Activated naive CD8-positive, alpha-beta T cell treated with anti-CD3 and anti-CD28 coated beads, Interleukin-2, amount 50 U/mL, for 24 hours (primary cell): ENCODE results near the gene ZFP36L1.

Experiments
- ATAC-seq: fragments of 150-1000 bp; cut with Tn5 transposase; one replicate; pipeline ENCODE4 v1.10.0; 2021
- DNase-seq: peaks from one replicate; pipeline ENCODE4 v3.0.0; 2021
- H3K27ac Mint-ChIP-seq: one replicate; pipeline ENCODE4 v1.8.0; 2021; ENCODE audit warnings: mild to moderate bottlenecking, mixed read lengths
- H3K27me3 Mint-ChIP-seq: one replicate; pipeline ENCODE4 v1.8.0; 2021; ENCODE audit warnings: mixed read lengths
- H3K36me3 Mint-ChIP-seq: one replicate; pipeline ENCODE4 v1.8.0; 2021; ENCODE audit warnings: low read depth, mixed read lengths
- H3K4me1 Mint-ChIP-seq: one replicate; pipeline ENCODE4 v1.8.0; 2021; ENCODE audit warnings: mixed read lengths
- H3K4me3 Mint-ChIP-seq: one replicate; pipeline ENCODE4 v1.8.0; 2021; ENCODE audit warnings: mild to moderate bottlenecking, moderate library complexity, mixed read lengths
- H3K9me3 Mint-ChIP-seq: one replicate; pipeline ENCODE4 v1.8.0; 2021; ENCODE audit warnings: mixed read lengths

The ZFP36L1 gene

DNA sequence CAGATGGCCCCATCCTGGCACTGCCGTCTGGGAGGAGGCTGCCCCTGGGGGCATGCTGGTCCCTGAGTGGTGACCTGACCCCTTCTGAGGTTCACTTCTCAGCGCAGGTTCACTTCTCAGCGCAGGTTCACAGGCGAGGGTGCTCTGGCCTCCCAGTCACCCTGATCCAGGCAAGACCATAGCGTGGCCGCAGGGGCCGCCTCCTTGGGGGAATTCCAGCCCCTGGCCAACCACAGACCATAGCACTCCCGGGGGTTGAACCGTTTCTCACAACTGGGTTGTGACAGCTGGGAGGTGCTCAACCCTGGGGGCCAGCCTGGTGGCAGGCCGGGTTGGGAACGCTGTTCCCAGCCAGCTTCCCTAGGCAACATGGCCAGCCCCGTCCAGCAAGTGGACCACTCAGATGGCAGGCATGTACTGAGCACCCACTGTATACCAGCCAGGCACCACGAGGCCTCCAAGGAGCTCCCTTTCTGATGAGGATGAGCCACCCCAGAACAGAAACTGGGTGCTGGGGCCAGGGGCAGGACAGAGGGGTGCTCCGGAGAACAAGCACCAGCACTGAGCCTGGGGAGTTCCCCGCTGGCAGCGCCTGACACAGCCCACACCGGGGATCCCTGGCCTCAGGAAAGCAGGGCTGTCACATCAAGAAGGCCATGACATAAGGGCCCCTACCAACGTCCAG lies 28.3 kb upstream of the ZFP36L1 start:
- no peaks in the 10 kb centered on the region for H3K27me3 Mint-ChIP-seq

DNA sequence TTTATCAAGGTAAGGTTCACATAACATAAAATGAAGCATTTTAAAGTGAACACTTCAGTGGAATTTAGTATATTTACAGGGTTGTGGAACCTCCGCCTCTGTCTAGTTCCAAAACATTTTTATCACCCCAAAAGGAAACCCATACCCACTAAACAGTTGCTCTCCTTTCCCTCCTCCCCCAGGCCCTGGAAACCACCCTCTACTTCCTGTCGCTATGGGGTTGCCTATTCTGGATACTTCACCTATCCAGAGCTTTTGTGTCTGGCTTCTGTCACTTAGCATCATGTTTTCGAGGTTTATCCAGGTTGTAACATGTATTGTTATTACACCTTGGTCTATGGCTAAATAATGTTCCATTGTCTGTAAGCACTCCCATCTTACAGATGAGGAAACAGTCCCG lies 27.7 kb upstream of the ZFP36L1 start:
- H3K36me3 Mint-ChIP-seq = no peaks in the 10 kb centered on the region
- DNase-seq (no peak), ATAC-seq (no peak)
- peaks cover 68% of the 10 kb centered on the region for H3K4me1 Mint-ChIP-seq
- peak overlapping the region; percentile 44 for H3K27ac Mint-ChIP-seq
- peak overlapping the region; percentile 3 for H3K4me3 Mint-ChIP-seq
- no peaks in the 10 kb centered on the region for H3K9me3 Mint-ChIP-seq
- H3K27me3 Mint-ChIP-seq = no peaks in the 10 kb centered on the region

More for the DNA sequence above, 28.3 kb upstream of the ZFP36L1 start:
- Mint-ChIP-seq H3K27ac (peak overlapping the region; percentile 44), H3K36me3 (no peaks in the 10 kb centered on the region), H3K4me1 (peaks cover 62% of the 10 kb centered on the region), H3K4me3 (no peak overlapping the region), H3K9me3 (no peaks in the 10 kb centered on the region)
- ATAC-seq = no peak
- no peak for DNase-seq

- H3K36me3 Mint-ChIP-seq = no peaks in the 10 kb centered on the region
- no peak for ATAC-seq
- peak overlapping the region; percentile 3 for H3K4me3 Mint-ChIP-seq
- H3K27ac Mint-ChIP-seq = peak overlapping the region; percentile 44
- no peaks in the 10 kb centered on the region for H3K9me3 Mint-ChIP-seq
- H3K27me3 Mint-ChIP-seq = no peaks in the 10 kb centered on the region
- no peak for DNase-seq
- peaks cover 72% of the 10 kb centered on the region for H3K4me1 Mint-ChIP-seq
Measured at GRCh38 chr14:68820119-68820518, 27.3 kb upstream of the ZFP36L1 start.

- H3K4me1 Mint-ChIP-seq = peaks cover 76% of the 10 kb centered on the region
- H3K36me3 Mint-ChIP-seq = no peaks in the 10 kb centered on the region
- no peaks in the 10 kb centered on the region for H3K9me3 Mint-ChIP-seq
- peak; percentile 65 for DNase-seq
- peak overlapping the region; percentile 44 for H3K27ac Mint-ChIP-seq
- peak overlapping the region; percentile 21 for H3K4me3 Mint-ChIP-seq
- ATAC-seq = peak; percentile 68
- no peaks in the 10 kb centered on the region for H3K27me3 Mint-ChIP-seq
Measured at GRCh38 chr14:68819260-68819691, 26.4 kb upstream of the ZFP36L1 start.

DNA sequence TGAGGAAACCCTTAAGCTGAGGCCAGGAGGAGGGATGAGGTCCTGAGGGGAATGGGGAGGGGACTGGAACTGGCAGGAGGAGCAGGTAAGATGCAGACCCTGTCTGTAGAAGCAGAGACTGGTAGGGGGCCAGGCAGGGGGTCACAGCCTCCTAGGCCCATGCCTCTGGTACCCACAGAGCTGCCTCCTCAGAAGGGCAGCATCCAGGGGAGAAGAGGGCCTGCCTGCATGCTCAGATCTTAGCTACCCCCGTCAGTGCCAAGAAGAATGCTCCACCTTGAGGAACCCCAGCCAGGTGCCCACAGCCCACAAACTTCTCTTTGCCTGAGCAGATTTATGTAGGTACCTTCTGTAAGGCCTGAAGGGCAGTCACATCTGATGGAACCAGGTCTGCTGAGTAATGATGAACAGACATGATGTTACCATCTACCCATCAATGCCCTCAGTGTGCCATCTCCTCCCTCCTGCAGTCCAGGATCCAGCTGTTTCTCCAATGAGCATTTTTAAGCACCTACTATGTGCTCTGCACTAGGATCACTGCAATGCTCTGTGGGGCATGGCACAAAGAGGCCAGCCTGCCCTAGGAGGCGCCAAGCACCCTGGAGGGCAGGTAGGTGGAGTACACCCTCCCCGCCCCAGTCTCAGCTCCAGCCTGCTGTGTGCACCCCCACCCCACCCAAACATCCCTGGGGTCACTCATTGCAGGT lies 24.8 kb upstream of the ZFP36L1 start:
- no peak overlapping the region for H3K4me3 Mint-ChIP-seq
- H3K27ac Mint-ChIP-seq = peak overlapping the region; percentile 84
- ATAC-seq (no peak), DNase-seq (no peak)
- no peaks in the 10 kb centered on the region for H3K9me3 Mint-ChIP-seq
- H3K27me3 Mint-ChIP-seq = no peaks in the 10 kb centered on the region
- peaks cover 89% of the 10 kb centered on the region for H3K4me1 Mint-ChIP-seq
- no peaks in the 10 kb centered on the region for H3K36me3 Mint-ChIP-seq

- Mint-ChIP-seq H3K27ac (peak overlapping the region; percentile 84), H3K4me3 (peak overlapping the region; percentile 70), H3K9me3 (no peaks in the 10 kb centered on the region), H3K27me3 (no peaks in the 10 kb centered on the region), H3K36me3 (no peaks in the 10 kb centered on the region), H3K4me1 (peaks cover 88% of the 10 kb centered on the region)
- no peak for ATAC-seq
- DNase-seq = no peak
Measured at GRCh38 chr14:68816943-68817430, 24.1 kb upstream of the ZFP36L1 start.

DNA sequence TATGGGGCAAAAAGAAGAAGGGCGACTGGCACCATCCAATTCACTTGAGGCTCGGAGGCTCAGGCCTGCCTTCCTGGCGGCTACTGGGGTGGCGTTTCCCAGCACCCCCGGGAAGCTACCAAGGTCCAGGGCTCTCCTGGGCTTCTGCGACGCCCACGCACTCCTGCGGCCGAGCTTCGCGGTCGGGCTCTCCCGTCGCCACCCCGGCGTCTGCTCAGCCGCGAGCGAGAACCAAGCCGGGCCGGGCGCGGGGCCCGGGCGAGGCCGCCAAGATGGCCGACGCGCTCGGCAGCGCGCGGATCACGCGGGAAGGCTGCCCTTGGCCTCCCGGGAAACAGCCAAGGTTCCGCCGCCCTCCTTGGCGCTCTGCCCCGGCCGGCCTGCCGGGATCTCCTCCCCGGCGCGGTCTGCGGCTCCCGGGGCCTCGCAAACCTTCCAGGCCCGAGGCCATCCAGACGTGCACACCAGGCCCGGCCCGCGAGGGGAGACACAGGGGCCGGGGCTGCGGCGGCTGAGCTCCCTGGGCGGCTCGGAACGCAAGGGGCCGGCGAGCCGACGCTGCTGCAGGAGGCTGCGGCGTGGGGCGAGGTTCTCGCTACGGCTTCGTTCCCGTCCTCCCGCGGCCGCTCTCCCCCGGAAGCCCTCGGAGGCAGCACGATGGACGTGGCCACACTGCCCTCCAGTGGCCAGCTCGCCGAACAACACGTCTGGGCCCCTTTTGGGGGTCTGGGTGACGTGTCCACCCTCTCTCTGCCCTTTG lies 23.5 kb upstream of the ZFP36L1 start:
- H3K27me3 Mint-ChIP-seq = no peaks in the 10 kb centered on the region
- no peaks in the 10 kb centered on the region for H3K9me3 Mint-ChIP-seq
- peak overlapping the region; percentile 93 for H3K27ac Mint-ChIP-seq
- peaks cover 86% of the 10 kb centered on the region for H3K4me1 Mint-ChIP-seq
- H3K4me3 Mint-ChIP-seq = peak overlapping the region; percentile 76
- peak; percentile 94 for DNase-seq
- H3K36me3 Mint-ChIP-seq = no peaks in the 10 kb centered on the region
- ATAC-seq = peak; percentile 65

DNA sequence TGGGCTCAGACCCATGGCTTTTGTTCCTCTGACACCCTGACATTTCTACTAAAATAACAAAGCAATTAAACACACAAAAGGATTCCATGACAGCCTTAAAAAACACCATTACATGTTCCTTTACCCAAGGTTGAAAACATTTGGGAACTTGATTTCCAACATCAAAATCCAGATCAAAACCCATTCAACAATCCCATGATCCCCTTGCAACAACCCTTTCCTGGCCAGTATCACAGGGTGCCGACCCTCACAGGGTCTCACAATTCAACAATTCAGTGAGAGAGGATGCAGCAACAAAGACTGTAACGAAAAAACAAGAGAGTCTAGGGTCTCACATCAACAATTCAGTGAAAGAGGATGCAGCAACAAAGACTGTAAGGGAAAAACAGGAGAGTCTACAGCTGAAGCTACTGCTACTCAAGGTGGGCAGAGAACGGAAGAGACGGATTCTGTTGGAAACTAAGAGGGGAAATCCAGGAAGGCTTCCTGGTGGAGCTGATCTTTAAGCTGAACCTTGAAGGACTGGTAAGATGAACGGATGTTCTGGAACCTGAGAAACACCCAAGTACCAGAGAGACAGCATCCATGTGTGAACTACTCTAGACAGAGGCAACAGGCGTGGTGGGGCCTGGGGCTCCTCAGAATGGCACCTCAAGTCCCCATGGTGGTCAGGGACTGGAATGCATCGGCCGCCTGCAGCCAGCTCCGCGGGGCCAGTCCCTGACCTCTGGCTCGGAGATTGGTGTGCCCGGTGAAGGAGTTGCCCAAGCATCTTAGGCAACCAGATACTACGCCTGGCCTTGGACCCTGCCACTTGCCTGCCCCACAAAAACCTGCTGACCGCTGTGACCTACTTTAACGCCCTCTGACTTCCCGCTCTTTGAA lies 22.7 kb upstream of the ZFP36L1 start:
- H3K4me1 Mint-ChIP-seq = peaks cover 87% of the 10 kb centered on the region
- H3K36me3 Mint-ChIP-seq = no peaks in the 10 kb centered on the region
- H3K9me3 Mint-ChIP-seq = no peaks in the 10 kb centered on the region
- ATAC-seq (no peak), DNase-seq (no peak)
- peak overlapping the region; percentile 76 for H3K4me3 Mint-ChIP-seq
- peak overlapping the region; percentile 93 for H3K27ac Mint-ChIP-seq
- H3K27me3 Mint-ChIP-seq = no peaks in the 10 kb centered on the region

DNA sequence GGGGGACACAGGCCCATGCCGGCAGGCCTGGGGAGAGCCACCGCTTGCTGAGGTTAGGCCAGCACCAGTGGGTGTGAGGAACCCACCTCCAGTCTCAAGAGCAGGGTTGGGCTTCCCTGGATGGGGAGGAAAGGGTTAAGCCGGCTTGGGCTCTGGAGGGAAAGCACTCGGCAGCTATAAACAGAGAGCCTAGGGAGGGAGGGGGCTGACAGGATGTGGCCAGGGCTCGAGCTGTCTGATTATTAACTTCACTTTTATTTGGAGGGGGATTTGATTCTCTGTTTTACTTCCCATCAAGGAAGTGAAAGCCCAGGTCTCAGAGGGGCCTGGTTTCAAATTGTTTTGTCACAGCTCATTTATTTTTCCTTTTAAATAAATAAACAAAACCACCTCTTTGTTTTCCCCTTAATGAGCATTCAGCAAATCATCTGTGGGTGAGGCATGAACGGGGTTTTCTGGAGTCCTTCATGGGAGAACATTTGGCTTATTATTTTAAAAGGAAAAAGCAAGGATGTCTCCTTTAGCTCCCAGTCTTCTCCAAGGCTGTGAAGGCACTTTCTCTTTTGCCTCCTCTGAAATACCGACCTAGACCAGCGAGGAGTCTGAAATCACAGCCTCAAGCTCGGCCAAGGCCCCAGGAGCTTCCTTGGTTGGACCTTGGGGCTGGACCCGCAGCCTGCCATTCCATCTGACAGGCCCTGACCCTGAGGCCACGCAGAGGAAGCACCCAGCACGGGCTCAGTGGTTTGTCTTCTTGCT lies 21.9 kb upstream of the ZFP36L1 start:
- Mint-ChIP-seq H3K36me3 (no peaks in the 10 kb centered on the region), H3K27ac (peak overlapping the region; percentile 93), H3K4me1 (peaks cover 85% of the 10 kb centered on the region), H3K27me3 (no peaks in the 10 kb centered on the region), H3K9me3 (no peaks in the 10 kb centered on the region), H3K4me3 (peak overlapping the region; percentile 76)
- no peak for DNase-seq
- no peak for ATAC-seq

- Mint-ChIP-seq H3K27ac (peak overlapping the region; percentile 93), H3K4me1 (peaks cover 80% of the 10 kb centered on the region), H3K27me3 (no peaks in the 10 kb centered on the region)
Measured at GRCh38 chr14:68814238-68814538, 21.3 kb upstream of the ZFP36L1 start.

DNA sequence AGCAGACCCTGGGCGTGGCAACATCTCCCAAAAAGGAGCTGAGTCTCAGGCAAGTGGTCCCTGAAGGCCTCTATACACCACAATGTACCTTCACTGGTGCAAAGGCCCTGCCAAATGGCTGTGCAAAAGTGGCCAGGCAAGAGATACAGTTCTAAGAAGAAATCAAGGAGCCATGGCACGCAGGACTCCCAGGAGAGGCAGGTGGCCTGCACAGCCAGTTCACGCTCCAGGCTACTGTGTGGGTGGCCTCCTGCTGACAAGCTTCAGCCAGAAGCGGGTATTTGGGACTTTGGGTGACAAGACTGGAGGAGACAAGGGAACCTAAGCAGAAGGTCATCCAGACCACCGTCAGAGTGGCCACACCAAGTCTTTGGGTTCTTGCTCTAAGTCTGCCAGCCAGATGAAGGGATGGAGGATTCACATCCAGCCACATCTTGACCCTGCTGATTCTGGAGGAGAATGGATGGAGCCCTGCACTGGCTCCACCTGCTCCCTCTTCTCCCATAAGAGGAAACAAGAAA lies 20.5 kb upstream of the ZFP36L1 start:
- Mint-ChIP-seq H3K4me1 (peaks cover 77% of the 10 kb centered on the region), H3K27ac (peak overlapping the region; percentile 93), H3K4me3 (no peak overlapping the region), H3K9me3 (no peaks in the 10 kb centered on the region), H3K27me3 (no peaks in the 10 kb centered on the region), H3K36me3 (no peaks in the 10 kb centered on the region)
- ATAC-seq = no peak
- DNase-seq = no peak

More at GRCh38 chr14:68814238-68814538, 21.3 kb upstream of the ZFP36L1 start:
- no peaks in the 10 kb centered on the region for H3K36me3 Mint-ChIP-seq
- H3K9me3 Mint-ChIP-seq = no peaks in the 10 kb centered on the region
- H3K4me3 Mint-ChIP-seq = peak overlapping the region; percentile 76
- no peak for DNase-seq
- ATAC-seq = no peak

DNA sequence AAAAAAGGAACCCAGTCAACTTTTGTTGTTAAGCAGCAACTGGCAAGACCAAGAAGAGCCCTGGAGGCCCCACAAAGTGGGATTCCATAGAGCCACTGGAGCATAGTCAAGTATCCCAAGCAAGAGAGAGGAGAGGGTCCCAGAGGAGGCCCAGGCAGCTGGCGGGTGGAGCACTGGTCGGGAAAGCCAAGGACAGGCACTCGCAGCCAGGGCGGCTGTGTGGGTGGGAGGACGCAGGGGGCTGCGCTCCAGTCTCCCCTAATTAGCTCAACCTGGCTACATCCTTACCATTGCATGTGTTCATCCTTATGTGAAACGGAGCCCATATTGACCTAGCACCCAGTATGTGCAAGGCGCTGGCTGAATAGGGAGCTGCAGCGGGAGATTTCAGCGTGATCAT lies 18.3 kb upstream of the ZFP36L1 start:
- Mint-ChIP-seq H3K27ac (no peak overlapping the region), H3K36me3 (no peaks in the 10 kb centered on the region), H3K4me1 (peaks cover 76% of the 10 kb centered on the region), H3K27me3 (no peaks in the 10 kb centered on the region), H3K9me3 (no peaks in the 10 kb centered on the region), H3K4me3 (no peak overlapping the region)
- no peak for DNase-seq
- no peak for ATAC-seq
